Measurements from ENCODE around the gene STK17B.

The STK17B gene

GRCh38 chr2:196183528-196184231, 12.3 kb upstream of the STK17B start:
- no peak for DNase-seq (ENCODE audit: low read depth in 2 of 2)

- no peak for DNase-seq (ENCODE audit: low read depth in 2 of 2)
Measured at GRCh38 chr2:196183172-196183473, 11.7 kb upstream of the STK17B start.

GRCh38 chr2:196182439-196183171, 11.2 kb upstream of the STK17B start:
- DNase-seq (ENCODE audit: low read depth in 2 of 2): no peak

DNA sequence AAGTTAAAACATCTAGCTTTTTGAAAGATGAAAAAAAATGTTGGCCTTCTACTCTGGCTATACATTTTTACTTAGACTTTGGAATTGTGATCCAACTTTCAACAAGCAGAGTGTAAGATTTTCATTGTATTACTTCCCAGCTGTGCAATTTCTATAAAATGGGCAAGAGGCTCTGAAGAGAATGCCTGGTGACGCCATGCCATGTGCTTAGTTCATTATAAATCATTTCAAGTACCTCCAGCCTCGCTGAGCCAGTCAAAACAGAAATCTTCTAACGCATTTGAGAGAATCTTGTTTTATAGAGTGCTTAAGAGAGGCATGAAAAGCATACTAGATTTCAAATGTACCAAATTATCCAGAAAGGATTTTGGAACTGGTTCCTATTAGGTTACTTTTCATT, 10.1 kb upstream of the STK17B start:
- no peak for DNase-seq (ENCODE audit: low read depth in 2 of 2)

DNA sequence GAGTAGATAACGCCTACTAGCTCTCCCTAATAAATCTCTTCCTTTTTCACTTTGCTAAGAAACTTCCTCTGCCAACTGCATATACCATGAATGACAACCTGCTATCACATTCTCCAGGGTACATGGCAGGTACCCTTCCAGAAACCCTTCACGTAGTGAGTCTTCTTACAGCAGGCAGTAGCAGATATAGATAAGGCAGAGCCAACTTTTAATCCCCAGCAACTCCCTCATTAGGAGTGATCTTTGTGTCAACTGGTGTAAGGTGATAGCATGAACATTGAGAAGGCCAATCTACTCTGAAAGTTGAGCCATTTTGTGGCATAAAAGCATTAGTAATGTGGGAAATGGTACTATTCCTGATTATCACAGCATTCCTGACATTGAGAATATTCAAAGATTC, 5.7 kb upstream of the STK17B start:
- DNase-seq (ENCODE audit: low read depth in 2 of 2): no peak

DNA sequence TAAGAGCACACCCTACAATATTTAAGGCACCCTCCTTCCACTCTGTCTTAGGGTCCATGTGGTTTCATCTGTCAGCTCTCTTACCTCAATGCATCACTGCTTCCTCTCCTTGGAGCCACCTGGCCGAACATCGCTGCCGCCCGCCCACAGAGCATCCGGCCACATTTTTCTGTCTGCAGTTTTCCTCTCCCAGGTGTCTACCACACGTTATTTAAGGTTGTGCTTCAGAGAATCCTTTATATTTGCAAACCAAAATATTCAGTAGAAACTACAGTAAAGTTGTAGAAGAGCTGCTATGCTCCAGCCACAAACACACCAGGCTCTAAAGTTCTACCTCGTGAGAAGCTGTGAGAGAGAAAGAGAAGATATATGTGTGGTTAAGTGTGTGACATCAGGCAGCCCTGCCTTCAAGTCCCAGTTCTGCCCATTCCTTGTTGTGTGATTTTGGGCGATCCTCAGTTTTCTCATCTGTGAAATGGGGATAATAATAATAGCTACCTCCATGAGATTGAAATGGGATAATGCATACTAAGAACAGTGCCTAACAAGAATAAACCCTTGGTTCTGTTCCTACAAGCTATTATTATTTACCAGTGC, 4.9 kb upstream of the STK17B start:
- DNase-seq (ENCODE audit: low read depth in 2 of 2): peak in 1 of 2 donors; percentile 67

GRCh38 chr2:196174404-196174803, 3.0 kb upstream of the STK17B start:
- DNase-seq (ENCODE audit: low read depth in 2 of 2): no peak

- DNase-seq (ENCODE audit: low read depth in 2 of 2): no peak
Measured at GRCh38 chr2:196173505-196173904, 2.1 kb upstream of the STK17B start.

- no peak for DNase-seq (ENCODE audit: low read depth in 2 of 2)
Measured at GRCh38 chr2:196172951-196173350, 1.6 kb upstream of the STK17B start.

DNA sequence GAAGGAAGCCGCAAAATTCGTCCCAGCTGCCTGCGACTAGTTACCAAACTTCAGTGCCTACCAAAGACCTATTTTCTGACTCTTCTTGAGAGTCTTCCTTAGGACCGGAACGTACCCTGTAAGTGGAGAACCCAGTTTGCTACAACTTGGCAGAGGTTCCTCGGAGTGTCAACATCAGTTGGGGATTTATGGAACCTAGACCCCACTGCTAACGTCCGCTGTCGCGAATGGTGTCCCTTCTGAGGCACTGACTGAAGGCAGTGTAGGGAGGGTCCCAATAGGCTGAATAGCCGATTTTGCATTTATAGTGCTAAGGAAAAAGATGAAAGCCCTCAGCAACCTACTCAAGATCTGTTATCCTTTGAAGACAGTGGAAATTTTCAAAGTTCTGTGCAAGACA, 568 bp upstream of the STK17B start:
- no peak for DNase-seq (ENCODE audit: low read depth in 2 of 2)

- no peak for DNase-seq (ENCODE audit: low read depth in 2 of 2)
Measured at GRCh38 chr2:196170606-196171247, 651 bp downstream of the STK17B start.

- DNase-seq (ENCODE audit: low read depth in 2 of 2): no peak
Measured at GRCh38 chr2:196170213-196170605, 1.2 kb downstream of the STK17B start.

- DNase-seq (ENCODE audit: low read depth in 2 of 2): no peak
Measured at GRCh38 chr2:196169516-196169915, 1.9 kb downstream of the STK17B start.

DNA sequence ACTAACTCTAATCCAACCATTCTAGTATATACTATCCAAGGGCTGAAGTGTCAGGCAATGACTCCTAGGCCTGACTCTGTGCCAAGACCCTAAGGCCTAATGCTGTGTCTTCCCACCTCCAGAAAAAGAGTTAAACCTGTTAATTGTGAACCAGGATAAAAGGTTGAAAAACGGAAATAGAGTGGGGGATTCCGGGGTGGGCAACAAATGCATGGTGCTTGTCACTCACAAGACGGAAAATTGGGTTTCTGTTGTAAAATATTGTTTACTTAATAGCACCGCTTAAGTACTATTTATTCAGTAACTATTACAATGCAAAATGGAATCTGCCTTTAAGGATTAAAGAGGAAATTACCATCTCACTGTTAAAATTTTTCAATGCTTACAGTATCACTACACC, 3.2 kb downstream of the STK17B start:
- no peak for DNase-seq (ENCODE audit: low read depth in 2 of 2)

- DNase-seq (ENCODE audit: low read depth in 2 of 2): no peak
Measured at GRCh38 chr2:196167666-196168065, 3.7 kb downstream of the STK17B start.

- DNase-seq (ENCODE audit: low read depth in 2 of 2): no peak
Measured at GRCh38 chr2:196166876-196167275, 4.5 kb downstream of the STK17B start.

DNA sequence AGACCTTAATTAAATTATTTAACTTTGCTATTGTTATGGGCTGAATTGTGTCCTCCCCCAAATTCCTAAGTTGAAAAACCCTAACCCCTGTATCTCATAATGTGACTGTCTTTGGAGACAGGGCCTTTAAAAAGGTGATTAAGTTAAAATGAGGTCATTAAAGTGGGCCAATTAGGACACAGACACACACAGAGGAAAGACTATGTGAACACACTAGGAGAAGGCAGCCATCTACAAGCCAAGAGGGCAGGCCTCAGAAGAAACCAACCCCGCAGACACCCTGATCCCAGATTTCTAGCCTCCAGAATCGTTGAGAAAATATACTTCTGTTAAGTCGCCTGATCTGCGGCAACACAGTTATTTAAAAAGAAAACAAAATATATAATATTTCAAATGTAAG, 6.4 kb downstream of the STK17B start:
- DNase-seq (ENCODE audit: low read depth in 2 of 2): no peak

DNA sequence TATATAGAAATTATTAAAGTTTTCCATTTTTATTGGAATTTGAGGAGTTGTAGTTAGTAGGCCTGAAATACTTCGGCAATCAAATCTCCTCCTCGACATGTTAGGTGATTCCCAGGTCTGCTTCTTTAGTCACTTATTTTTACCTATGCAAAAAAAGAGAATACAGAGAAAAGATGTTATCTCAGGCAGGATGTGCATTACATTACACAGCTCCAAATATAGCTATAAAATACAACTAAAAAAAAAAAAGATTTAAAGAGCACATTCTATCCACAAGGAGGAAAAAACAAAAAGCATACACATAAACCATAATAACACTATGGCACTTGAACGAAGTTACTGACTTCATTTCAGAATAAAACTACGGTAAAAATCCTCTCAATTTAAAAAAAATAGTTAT, 8.1 kb downstream of the STK17B start:
- DNase-seq (ENCODE audit: low read depth in 2 of 2): no peak

DNA sequence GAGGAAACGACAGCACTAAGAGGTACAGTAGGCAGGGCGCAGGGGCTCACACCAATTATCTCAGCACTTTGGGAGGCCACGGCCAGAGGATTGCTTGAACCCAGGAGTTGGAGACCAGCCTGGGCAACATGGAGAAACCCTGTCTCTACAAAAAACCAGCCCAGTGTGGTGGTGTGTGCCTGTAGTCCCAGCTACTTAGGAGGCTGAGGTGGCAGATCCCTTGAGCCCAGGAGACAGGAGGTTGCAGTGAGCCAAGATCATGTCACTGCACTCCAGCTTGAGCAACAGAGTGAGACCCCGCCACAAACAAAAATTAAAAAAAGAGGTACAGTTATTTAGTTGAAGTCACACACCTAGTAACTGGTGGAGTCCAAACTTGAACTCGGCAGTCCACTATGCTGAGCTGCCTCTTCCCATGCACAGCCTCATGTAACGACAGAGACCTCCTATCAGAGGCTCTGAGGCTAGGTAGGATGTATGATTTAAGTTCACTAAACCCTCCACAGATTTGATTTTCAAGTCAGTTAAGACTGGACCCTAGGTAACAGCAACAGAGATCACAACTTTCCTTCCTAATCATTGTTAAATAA, 8.7 kb downstream of the STK17B start:
- DNase-seq (ENCODE audit: low read depth in 2 of 2): no peak

GRCh38 chr2:196160946-196161345, 10.4 kb downstream of the STK17B start:
- DNase-seq (ENCODE audit: low read depth in 2 of 2): no peak

DNA sequence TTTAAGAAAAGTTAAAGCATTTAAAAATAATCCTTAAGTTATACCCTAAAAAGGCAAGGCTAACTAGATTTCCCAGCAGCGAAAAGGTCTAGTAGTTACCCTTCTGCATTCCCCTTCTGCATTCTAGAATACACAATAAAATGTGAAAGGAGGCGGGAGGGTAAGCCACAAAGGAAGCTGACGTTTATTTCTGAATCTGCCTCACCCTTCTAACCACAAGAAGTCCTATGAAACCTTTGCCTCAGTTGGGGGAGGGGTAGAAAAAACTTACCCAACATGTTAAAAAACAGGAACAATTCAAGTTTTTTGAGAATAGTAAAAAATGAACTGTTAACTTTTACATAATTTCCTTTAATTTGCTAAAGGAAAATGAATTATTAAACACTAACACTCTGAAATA, 11.3 kb downstream of the STK17B start:
- DNase-seq (ENCODE audit: low read depth in 2 of 2): no peak

DNA sequence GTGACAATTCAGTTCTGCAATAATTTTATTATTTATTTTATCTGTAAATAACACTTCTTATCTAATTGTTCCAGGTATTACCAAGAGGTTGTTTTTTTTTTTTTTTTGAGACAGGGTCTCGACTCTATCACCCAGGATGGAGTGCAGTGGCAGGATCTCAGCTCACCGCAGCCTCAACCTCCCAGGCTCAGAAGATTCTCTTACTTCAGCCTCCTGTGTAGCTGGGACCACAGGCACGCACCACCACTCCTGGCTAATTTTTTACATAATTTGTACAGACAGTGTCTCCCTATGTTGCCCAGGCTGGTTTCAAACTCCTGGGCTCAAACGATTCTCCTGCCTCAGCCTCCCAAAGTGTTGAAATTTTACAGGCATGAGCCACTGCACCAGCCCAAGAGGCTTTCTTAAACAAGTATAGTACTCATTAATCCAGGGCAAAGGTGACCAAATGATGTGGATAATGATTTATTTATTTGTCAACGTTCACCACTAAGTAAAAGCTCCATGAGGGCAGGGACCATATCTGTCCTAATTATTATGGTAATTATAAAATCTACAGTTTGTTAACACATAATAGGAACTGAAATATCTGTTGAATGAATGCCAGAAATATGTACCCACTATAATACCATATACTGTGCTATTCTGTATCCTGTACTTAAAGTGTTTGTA, 12.0 kb downstream of the STK17B start:
- no peak for DNase-seq (ENCODE audit: low read depth in 2 of 2)

All from stimulated activated CD4-positive, alpha-beta T cell treated with anti-CD3 and anti-CD28 coated beads, Interleukin-15, amount 100 ng/mL, for 48 hours (primary cell).